WTC11 (cell line): ENCODE results near the gene IMPDH2. TPM values are rescaled to one million over a fixed set of nuclear protein-coding genes. Genes with fewer than 3 reads are reported as not detected.

Experiments used
- ATAC-seq: fragments of 200-7000 bp; cut with Tn5 transposase; 2 replicates; pipeline ENCODE4 v1.10.0; 2021; ENCODE audit warnings: mild to moderate bottlenecking, moderate library complexity
- CTCF ChIA-PET: fragments of 300-600 bp; sonication (Branson Sonifier 250); formaldehyde crosslinking; loops from one replicate; lab custom pipeline; 2021; ENCODE audit warnings: antibody characterized with exemption; lab: Charles Lee
- POLR2A ChIA-PET: fragments of 350-600 bp; sonication (Branson Sonifier 250); formaldehyde crosslinking; loops from one replicate; lab custom pipeline; 2021; ENCODE audit warnings: antibody characterized with exemption; lab: Charles Lee
- DNase-seq: peaks from one replicate; pipeline ENCODE4 v3.0.0; 2021; ENCODE audit warnings: low spot score
- H3K27ac Mint-ChIP-seq: 2 replicates; pipeline ENCODE4 v1.8.0; 2021; ENCODE audit warnings: mixed read lengths
- H3K27me3 Mint-ChIP-seq: 2 replicates; pipeline ENCODE4 v1.8.0; 2021; ENCODE audit warnings: low read depth, mild to moderate bottlenecking, moderate library complexity, mixed read lengths
- H3K36me3 Mint-ChIP-seq: 2 replicates; pipeline ENCODE4 v1.8.0; 2021; ENCODE audit warnings: mixed read lengths
- H3K4me1 Mint-ChIP-seq: 2 replicates; pipeline ENCODE4 v1.8.0; 2022; ENCODE audit warnings: mixed read lengths
- H3K4me3 Mint-ChIP-seq: 2 replicates; pipeline ENCODE4 v1.8.0; 2021; ENCODE audit warnings: mild to moderate bottlenecking, moderate library complexity, mixed read lengths
- H3K9me3 Mint-ChIP-seq: 2 replicates; pipeline ENCODE4 v1.8.0; 2021; ENCODE audit warnings: mixed read lengths
- ATF1 ChIP-seq: sonication (generic); formaldehyde crosslinking; IDR thresholded peaks from 2 replicates; pipeline ENCODE4 v1.8.1; 2023; ENCODE audit warnings: mild to moderate bottlenecking, moderate library complexity, missing genetic modification reagents
- CREM ChIP-seq: sonication (generic); formaldehyde crosslinking; IDR thresholded peaks from 2 replicates; pipeline ENCODE4 v1.8.1; 2022; ENCODE audit warnings: mild to moderate bottlenecking, missing genetic modification reagents, moderate library complexity
- EMX1 ChIP-seq: fragments of 250-450 bp; sonication (Bioruptor Pico); IDR thresholded peaks from 2 replicates; pipeline ENCODE4 v1.8.0; 2021; ENCODE audit warnings: mild to moderate bottlenecking
- ESRRA ChIP-seq: sonication (generic); formaldehyde crosslinking; IDR thresholded peaks from 2 replicates; pipeline ENCODE4 v1.8.1; 2022; ENCODE audit warnings: mild to moderate bottlenecking, missing genetic modification reagents, borderline replicate concordance
- KAT7 ChIP-seq: sonication (generic); formaldehyde crosslinking; IDR thresholded peaks from 2 replicates; pipeline ENCODE4 v1.8.1; 2023; ENCODE audit warnings: missing genetic modification reagents, mild to moderate bottlenecking, borderline replicate concordance
- NR2C2 ChIP-seq: sonication (generic); formaldehyde crosslinking; IDR thresholded peaks from 2 replicates; pipeline ENCODE4 v1.8.0; 2022; ENCODE audit warnings: mild to moderate bottlenecking, missing genetic modification reagents
- PRRX2 ChIP-seq: fragments of 250-450 bp; sonication (Bioruptor Pico); IDR thresholded peaks from 2 replicates; pipeline ENCODE4 v1.8.0; 2021; ENCODE audit warnings: mild to moderate bottlenecking
- SOX15 ChIP-seq: fragments of 250-450 bp; sonication (Bioruptor Pico); IDR thresholded peaks from 2 replicates; pipeline ENCODE4 v1.9.0; 2021; ENCODE audit warnings: mild to moderate bottlenecking
- TCF7 ChIP-seq: sonication (generic); formaldehyde crosslinking; IDR thresholded peaks from 2 replicates; pipeline ENCODE4 v1.8.0; 2022; ENCODE audit warnings: mild to moderate bottlenecking, low read depth, missing genetic modification reagents, moderate library complexity
- TEAD4 ChIP-seq: sonication (generic); formaldehyde crosslinking; IDR thresholded peaks from 2 replicates; pipeline ENCODE4 v1.8.0; 2022; ENCODE audit warnings: mild to moderate bottlenecking, missing genetic modification reagents
- ZNF263 ChIP-seq: sonication (generic); formaldehyde crosslinking; IDR thresholded peaks from 2 replicates; pipeline ENCODE4 v1.8.1; 2022; ENCODE audit warnings: low read depth, mild to moderate bottlenecking, moderate library complexity, missing genetic modification reagents
- ZNF416 ChIP-seq: fragments of 250-450 bp; sonication (Bioruptor Pico); IDR thresholded peaks from 2 replicates; pipeline ENCODE4 v1.9.0; 2021; ENCODE audit warnings: mild to moderate bottlenecking, inconsistent platforms
- total RNA-seq: library from RNA; stranded (reverse); gene quantifications from 3 replicates; pipeline ENCODE4 v1.2.3, GENCODE V29; 2021
- TF ChIP-seq, protein P1 (sequence below): sonication (generic); formaldehyde crosslinking; IDR thresholded peaks from 2 replicates; pipeline ENCODE4 v1.8.1; 2022; ENCODE audit warnings: low read depth, missing genetic modification reagents, borderline replicate concordance
- TF ChIP-seq, protein P2 (sequence below): sonication (generic); formaldehyde crosslinking; IDR thresholded peaks from 2 replicates; pipeline ENCODE4 v1.8.0; 2022; ENCODE audit warnings: missing genetic modification reagents
- TF ChIP-seq, protein P3 (sequence below): sonication (generic); formaldehyde crosslinking; IDR thresholded peaks from 2 replicates; pipeline ENCODE4 v1.8.1; 2023; ENCODE audit warnings: mild to moderate bottlenecking, missing genetic modification reagents, borderline replicate concordance
- TF ChIP-seq, protein P4 (sequence below): fragments of 250-450 bp; sonication (Bioruptor Pico); IDR thresholded peaks from 2 replicates; pipeline ENCODE4 v1.9.0; 2021; ENCODE audit warnings: mild to moderate bottlenecking, borderline replicate concordance
- TF ChIP-seq, protein P5 (sequence below): fragments of 250-450 bp; sonication (Bioruptor Pico); IDR thresholded peaks from 2 replicates; pipeline ENCODE4 v1.9.0; 2021; ENCODE audit warnings: mild to moderate bottlenecking
- TF ChIP-seq, protein P6 (sequence below): sonication (generic); formaldehyde crosslinking; IDR thresholded peaks from 2 replicates; pipeline ENCODE4 v1.8.0; 2022; ENCODE audit warnings: mild to moderate bottlenecking, missing genetic modification reagents

IMPDH2 gene
- total RNA-seq, 1 experiment from 2014 or later: 452 TPM

DNA sequence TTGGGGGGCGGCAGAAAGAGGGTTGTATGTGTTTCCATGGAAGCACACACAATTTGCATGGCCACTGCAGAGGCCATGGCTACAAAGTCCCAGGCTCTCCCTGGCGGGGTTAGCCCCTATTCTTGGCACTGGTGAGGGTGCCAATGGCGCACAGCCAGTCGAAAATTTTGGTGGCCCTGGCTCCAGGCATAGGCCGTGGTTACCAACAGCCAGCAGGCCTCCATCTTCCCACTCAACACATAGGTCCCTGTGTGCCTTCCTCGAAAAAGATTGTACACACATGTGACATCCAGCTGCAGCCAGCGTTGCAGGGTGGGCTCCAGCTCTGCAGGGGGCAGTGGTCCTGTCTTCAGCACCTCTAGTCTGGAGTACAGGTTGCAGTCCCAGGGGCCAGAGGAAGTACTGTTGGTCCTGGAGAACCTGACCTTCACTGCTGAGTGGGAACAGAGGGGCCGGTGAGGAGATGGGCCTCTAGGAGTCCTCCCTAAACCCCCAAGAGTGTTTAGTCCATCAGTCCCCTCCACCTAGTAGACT lies 32.0 kb downstream of the IMPDH2 start:
- DNase-seq: no peak
- Mint-ChIP-seq H3K27ac (no peak overlapping the region), H3K9me3 (no peaks in the 10 kb centered on the region), H3K36me3 (peaks cover 4% of the 10 kb centered on the region; the same call in 1 of the 2 replicates), H3K4me1 (peaks cover 12% of the 10 kb centered on the region), H3K4me3 (no peak overlapping the region), H3K27me3 (no peaks in the 10 kb centered on the region)
- ChIA-PET CTCF (interaction anchor here (0.7 to 4.3 kb wide), 4 partner anchors 10 to 25 kb away, joined by 3 to 23 read pairs (median 14); partner anchors contain the start of gene WDR6), POLR2A (interaction anchor here (0.5 to 2.0 kb wide), 3 partner anchors 9 to 23 kb away, joined by 3 to 11 read pairs (median 5); partner anchors contain the start of gene WDR6)
- 0 out of 2 replicates have a peak, but pooled peaks have one; percentile 10 for ATAC-seq
- TF ChIP-seq, protein P1, sequence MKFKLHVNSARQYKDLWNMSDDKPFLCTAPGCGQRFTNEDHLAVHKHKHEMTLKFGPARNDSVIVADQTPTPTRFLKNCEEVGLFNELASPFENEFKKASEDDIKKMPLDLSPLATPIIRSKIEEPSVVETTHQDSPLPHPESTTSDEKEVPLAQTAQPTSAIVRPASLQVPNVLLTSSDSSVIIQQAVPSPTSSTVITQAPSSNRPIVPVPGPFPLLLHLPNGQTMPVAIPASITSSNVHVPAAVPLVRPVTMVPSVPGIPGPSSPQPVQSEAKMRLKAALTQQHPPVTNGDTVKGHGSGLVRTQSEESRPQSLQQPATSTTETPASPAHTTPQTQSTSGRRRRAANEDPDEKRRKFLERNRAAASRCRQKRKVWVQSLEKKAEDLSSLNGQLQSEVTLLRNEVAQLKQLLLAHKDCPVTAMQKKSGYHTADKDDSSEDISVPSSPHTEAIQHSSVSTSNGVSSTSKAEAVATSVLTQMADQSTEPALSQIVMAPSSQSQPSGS (CRISPR knock-in tag): no peak
- TF ChIP-seq, protein P2, sequence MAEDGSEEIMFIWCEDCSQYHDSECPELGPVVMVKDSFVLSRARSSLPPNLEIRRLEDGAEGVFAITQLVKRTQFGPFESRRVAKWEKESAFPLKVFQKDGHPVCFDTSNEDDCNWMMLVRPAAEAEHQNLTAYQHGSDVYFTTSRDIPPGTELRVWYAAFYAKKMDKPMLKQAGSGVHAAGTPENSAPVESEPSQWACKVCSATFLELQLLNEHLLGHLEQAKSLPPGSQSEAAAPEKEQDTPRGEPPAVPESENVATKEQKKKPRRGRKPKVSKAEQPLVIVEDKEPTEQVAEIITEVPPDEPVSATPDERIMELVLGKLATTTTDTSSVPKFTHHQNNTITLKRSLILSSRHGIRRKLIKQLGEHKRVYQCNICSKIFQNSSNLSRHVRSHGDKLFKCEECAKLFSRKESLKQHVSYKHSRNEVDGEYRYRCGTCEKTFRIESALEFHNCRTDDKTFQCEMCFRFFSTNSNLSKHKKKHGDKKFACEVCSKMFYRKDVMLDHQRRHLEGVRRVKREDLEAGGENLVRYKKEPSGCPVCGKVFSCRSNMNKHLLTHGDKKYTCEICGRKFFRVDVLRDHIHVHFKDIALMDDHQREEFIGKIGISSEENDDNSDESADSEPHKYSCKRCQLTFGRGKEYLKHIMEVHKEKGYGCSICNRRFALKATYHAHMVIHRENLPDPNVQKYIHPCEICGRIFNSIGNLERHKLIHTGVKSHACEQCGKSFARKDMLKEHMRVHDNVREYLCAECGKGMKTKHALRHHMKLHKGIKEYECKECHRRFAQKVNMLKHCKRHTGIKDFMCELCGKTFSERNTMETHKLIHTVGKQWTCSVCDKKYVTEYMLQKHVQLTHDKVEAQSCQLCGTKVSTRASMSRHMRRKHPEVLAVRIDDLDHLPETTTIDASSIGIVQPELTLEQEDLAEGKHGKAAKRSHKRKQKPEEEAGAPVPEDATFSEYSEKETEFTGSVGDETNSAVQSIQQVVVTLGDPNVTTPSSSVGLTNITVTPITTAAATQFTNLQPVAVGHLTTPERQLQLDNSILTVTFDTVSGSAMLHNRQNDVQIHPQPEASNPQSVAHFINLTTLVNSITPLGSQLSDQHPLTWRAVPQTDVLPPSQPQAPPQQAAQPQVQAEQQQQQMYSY (CRISPR knock-in tag): no peak
- TF ChIP-seq, protein P3, sequence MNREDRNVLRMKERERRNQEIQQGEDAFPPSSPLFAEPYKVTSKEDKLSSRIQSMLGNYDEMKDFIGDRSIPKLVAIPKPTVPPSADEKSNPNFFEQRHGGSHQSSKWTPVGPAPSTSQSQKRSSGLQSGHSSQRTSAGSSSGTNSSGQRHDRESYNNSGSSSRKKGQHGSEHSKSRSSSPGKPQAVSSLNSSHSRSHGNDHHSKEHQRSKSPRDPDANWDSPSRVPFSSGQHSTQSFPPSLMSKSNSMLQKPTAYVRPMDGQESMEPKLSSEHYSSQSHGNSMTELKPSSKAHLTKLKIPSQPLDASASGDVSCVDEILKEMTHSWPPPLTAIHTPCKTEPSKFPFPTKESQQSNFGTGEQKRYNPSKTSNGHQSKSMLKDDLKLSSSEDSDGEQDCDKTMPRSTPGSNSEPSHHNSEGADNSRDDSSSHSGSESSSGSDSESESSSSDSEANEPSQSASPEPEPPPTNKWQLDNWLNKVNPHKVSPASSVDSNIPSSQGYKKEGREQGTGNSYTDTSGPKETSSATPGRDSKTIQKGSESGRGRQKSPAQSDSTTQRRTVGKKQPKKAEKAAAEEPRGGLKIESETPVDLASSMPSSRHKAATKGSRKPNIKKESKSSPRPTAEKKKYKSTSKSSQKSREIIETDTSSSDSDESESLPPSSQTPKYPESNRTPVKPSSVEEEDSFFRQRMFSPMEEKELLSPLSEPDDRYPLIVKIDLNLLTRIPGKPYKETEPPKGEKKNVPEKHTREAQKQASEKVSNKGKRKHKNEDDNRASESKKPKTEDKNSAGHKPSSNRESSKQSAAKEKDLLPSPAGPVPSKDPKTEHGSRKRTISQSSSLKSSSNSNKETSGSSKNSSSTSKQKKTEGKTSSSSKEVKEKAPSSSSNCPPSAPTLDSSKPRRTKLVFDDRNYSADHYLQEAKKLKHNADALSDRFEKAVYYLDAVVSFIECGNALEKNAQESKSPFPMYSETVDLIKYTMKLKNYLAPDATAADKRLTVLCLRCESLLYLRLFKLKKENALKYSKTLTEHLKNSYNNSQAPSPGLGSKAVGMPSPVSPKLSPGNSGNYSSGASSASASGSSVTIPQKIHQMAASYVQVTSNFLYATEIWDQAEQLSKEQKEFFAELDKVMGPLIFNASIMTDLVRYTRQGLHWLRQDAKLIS (CRISPR knock-in tag): no peak
- no peak for TF ChIP-seq TEAD4 (CRISPR knock-in tag)
- TF ChIP-seq ESRRA (CRISPR knock-in tag): no peak
- TF ChIP-seq SOX15 (CRISPR knock-in tag): no peak
- no peak for TF ChIP-seq ZNF416
- no peak for TF ChIP-seq TCF7 (CRISPR knock-in tag)
- TF ChIP-seq NR2C2 (CRISPR knock-in tag): no peak
- no peak for TF ChIP-seq CREM
- TF ChIP-seq EMX1 (CRISPR knock-in tag): no peak
- TF ChIP-seq ZNF263 (CRISPR knock-in tag): no peak
- no peak for TF ChIP-seq ATF1 (CRISPR knock-in tag)
- TF ChIP-seq KAT7 (CRISPR knock-in tag): no peak
- TF ChIP-seq PRRX2 (CRISPR knock-in tag): no peak

DNA sequence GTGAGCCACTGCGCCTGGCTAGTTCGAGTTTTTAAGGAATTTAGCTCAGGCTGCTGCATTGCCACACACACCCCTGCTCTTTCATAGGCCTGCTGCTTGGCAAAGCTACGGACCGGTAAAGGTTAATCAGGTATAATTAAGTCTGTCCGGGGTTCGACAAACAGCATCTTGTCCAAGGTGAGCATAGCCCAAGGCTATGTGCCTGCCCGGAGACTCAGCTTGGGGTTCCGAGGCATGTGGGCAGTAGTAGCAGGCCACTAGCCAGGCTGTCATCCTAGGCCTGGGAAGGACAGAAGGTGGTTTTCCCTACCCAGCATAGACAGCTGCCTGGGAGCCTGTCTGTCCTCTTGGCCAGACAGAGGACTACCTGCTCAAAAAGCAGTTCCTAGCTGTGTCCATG lies 32.6 kb downstream of the IMPDH2 start:
- Mint-ChIP-seq H3K4me1 (peaks cover 15% of the 10 kb centered on the region), H3K36me3 (peaks cover 4% of the 10 kb centered on the region; the same call in 1 of the 2 replicates), H3K4me3 (no peak overlapping the region), H3K27ac (no peak overlapping the region), H3K27me3 (no peaks in the 10 kb centered on the region), H3K9me3 (no peaks in the 10 kb centered on the region)
- ChIA-PET CTCF (interaction anchor here (0.7 to 4.3 kb wide), 5 partner anchors 9 to 26 kb away, joined by 3 to 23 read pairs (median 12); partner anchors contain the start of gene WDR6), POLR2A (interaction anchor here (1.6 to 2.0 kb wide), 2 partner anchors 9 to 10 kb away, joined by 3 to 11 read pairs; partner anchors contain the start of gene WDR6)
- ATAC-seq (no peak), DNase-seq (no peak)
- TF ChIP-seq, protein P4, sequence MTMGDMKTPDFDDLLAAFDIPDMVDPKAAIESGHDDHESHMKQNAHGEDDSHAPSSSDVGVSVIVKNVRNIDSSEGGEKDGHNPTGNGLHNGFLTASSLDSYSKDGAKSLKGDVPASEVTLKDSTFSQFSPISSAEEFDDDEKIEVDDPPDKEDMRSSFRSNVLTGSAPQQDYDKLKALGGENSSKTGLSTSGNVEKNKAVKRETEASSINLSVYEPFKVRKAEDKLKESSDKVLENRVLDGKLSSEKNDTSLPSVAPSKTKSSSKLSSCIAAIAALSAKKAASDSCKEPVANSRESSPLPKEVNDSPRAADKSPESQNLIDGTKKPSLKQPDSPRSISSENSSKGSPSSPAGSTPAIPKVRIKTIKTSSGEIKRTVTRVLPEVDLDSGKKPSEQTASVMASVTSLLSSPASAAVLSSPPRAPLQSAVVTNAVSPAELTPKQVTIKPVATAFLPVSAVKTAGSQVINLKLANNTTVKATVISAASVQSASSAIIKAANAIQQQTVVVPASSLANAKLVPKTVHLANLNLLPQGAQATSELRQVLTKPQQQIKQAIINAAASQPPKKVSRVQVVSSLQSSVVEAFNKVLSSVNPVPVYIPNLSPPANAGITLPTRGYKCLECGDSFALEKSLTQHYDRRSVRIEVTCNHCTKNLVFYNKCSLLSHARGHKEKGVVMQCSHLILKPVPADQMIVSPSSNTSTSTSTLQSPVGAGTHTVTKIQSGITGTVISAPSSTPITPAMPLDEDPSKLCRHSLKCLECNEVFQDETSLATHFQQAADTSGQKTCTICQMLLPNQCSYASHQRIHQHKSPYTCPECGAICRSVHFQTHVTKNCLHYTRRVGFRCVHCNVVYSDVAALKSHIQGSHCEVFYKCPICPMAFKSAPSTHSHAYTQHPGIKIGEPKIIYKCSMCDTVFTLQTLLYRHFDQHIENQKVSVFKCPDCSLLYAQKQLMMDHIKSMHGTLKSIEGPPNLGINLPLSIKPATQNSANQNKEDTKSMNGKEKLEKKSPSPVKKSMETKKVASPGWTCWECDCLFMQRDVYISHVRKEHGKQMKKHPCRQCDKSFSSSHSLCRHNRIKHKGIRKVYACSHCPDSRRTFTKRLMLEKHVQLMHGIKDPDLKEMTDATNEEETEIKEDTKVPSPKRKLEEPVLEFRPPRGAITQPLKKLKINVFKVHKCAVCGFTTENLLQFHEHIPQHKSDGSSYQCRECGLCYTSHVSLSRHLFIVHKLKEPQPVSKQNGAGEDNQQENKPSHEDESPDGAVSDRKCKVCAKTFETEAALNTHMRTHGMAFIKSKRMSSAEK (CRISPR knock-in tag): no peak
- TF ChIP-seq, protein P5, sequence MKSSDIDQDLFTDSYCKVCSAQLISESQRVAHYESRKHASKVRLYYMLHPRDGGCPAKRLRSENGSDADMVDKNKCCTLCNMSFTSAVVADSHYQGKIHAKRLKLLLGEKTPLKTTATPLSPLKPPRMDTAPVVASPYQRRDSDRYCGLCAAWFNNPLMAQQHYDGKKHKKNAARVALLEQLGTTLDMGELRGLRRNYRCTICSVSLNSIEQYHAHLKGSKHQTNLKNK (CRISPR knock-in tag): no peak
- TF ChIP-seq, protein P6, sequence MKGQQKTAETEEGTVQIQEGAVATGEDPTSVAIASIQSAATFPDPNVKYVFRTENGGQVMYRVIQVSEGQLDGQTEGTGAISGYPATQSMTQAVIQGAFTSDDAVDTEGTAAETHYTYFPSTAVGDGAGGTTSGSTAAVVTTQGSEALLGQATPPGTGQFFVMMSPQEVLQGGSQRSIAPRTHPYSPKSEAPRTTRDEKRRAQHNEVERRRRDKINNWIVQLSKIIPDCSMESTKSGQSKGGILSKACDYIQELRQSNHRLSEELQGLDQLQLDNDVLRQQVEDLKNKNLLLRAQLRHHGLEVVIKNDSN (CRISPR knock-in tag): no peak
- no peak for TF ChIP-seq TEAD4 (CRISPR knock-in tag)
